ENCODE data around the gene PCTP.

The PCTP gene

DNA sequence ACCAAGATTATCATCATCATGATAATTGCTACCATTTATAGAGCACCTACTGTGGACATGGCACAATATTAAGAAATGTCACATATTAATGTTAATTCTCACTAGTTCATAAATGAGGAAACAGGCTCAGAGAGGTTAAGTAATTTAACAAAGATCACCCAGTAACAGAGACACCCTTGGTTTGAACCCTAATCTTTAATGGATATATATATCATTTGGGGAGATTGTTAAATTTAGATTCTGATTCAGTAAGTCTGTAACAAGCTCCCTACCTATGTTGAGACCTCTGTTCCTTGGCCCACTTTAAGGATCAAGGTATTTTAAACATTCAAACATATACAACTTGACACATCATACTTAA is 27.4 kb upstream of the PCTP start:
- H3K9me3 ChIP-seq: no peaks in the 10 kb centered on the region
- H3K27ac ChIP-seq: no peak overlapping the region
- H3K27me3 ChIP-seq: peaks cover 48% of the 10 kb centered on the region
- TF ChIP-seq, protein P1, sequence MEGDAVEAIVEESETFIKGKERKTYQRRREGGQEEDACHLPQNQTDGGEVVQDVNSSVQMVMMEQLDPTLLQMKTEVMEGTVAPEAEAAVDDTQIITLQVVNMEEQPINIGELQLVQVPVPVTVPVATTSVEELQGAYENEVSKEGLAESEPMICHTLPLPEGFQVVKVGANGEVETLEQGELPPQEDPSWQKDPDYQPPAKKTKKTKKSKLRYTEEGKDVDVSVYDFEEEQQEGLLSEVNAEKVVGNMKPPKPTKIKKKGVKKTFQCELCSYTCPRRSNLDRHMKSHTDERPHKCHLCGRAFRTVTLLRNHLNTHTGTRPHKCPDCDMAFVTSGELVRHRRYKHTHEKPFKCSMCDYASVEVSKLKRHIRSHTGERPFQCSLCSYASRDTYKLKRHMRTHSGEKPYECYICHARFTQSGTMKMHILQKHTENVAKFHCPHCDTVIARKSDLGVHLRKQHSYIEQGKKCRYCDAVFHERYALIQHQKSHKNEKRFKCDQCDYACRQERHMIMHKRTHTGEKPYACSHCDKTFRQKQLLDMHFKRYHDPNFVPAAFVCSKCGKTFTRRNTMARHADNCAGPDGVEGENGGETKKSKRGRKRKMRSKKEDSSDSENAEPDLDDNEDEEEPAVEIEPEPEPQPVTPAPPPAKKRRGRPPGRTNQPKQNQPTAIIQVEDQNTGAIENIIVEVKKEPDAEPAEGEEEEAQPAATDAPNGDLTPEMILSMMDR (IDR thresholded peaks at IDR 0.05): no peak
- H3K4me1 ChIP-seq (ENCODE audit: control insufficient read depth in 1 of 2, insufficient read depth in 1 of 2, low read depth in 1 of 2, low read length in 1 of 2): no peaks in the 10 kb centered on the region
- no peak overlapping the region for H3K4me3 ChIP-seq (ENCODE audit: low read depth in 1 of 2, low read length in 1 of 2)
- no peaks in the 10 kb centered on the region for H3K36me3 ChIP-seq

DNA sequence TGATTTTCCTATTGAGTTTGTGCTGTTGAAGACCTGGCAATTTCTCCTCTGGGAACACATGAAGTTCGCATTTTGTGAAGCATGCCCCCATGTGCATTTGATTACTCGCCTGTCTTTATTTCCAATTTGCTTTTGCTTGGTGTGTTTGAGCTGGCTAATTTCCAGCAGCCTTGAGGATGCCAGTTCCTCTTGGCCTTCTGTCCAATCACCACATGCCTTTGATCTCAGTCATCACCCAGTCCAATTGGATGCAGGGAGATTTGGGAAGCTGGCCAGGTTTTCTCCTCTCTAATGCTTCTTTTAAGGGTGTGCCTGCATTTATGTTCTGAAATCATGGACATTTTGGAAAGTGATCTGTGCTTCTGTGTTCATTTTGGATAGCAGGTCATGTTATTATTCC is 24.4 kb upstream of the PCTP start:
- Histone ChIP-seq H3K9me3 (no peaks in the 10 kb centered on the region), H3K36me3 (no peaks in the 10 kb centered on the region), H3K27ac (no peak overlapping the region), H3K27me3 (peaks cover 40% of the 10 kb centered on the region), H3K4me3 (ENCODE audit: low read depth in 1 of 2, low read length in 1 of 2) (no peak overlapping the region), H3K4me1 (ENCODE audit: control insufficient read depth in 1 of 2, insufficient read depth in 1 of 2, low read depth in 1 of 2, low read length in 1 of 2) (no peaks in the 10 kb centered on the region)
- TF ChIP-seq, protein P1 (IDR thresholded peaks at IDR 0.05): no peak

DNA sequence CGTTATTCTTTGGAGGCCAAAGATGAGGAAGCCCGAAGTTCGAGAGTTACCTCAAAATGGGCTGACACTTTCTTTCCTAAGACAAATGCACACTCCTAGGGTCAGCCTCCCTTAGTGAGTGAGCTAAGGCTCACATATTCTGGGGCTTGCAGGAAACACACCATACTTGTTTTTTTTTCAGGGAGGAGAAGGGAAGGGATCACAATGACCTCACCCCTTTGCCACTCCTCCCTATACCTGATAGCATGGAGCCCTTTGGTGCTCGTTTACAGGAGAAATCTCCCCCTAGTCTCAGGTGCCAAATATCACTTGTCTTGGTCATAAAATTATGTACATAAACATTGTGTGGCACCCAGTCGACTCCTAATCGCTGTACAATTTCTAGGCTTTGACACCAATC is 23.6 kb upstream of the PCTP start:
- Histone ChIP-seq H3K4me3 (ENCODE audit: low read depth in 1 of 2, low read length in 1 of 2) (no peak overlapping the region), H3K9me3 (no peaks in the 10 kb centered on the region), H3K27me3 (peaks cover 31% of the 10 kb centered on the region), H3K27ac (no peak overlapping the region), H3K4me1 (ENCODE audit: control insufficient read depth in 1 of 2, insufficient read depth in 1 of 2, low read depth in 1 of 2, low read length in 1 of 2) (no peaks in the 10 kb centered on the region), H3K36me3 (no peaks in the 10 kb centered on the region)
- TF ChIP-seq, protein P1 (IDR thresholded peaks at IDR 0.05): no peak

DNA sequence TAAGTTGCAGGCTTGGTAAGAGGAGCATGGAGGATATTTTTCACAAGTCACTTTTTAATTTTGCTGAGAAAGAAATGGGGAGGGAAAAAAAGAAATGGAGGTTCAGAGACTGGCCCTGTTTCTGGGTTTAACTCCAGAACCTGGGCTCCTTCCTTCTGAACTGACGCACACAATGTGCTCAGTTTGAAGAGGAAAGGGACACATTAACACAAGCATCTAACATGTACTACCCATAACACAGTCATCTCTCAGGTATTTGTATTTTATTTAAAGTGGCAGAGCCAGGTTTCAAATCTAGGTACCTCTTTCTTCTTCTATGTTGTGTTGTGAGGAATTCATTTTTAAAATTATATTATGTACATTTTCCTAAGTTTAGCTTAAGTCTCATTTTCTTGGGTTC is 22.9 kb upstream of the PCTP start:
- Histone ChIP-seq H3K27ac (no peak overlapping the region), H3K4me3 (ENCODE audit: low read depth in 1 of 2, low read length in 1 of 2) (no peak overlapping the region), H3K27me3 (peaks cover 25% of the 10 kb centered on the region), H3K36me3 (no peaks in the 10 kb centered on the region), H3K4me1 (ENCODE audit: control insufficient read depth in 1 of 2, insufficient read depth in 1 of 2, low read depth in 1 of 2, low read length in 1 of 2) (no peaks in the 10 kb centered on the region), H3K9me3 (no peaks in the 10 kb centered on the region)
- TF ChIP-seq, protein P1 (IDR thresholded peaks at IDR 0.05): no peak

GRCh38 chr17:55728361-55728760 is 22.5 kb upstream of the PCTP start:
- H3K27me3 ChIP-seq: peaks cover 20% of the 10 kb centered on the region
- TF ChIP-seq, protein P1 (IDR thresholded peaks at IDR 0.05): no peak
- no peaks in the 10 kb centered on the region for H3K4me1 ChIP-seq (ENCODE audit: control insufficient read depth in 1 of 2, insufficient read depth in 1 of 2, low read depth in 1 of 2, low read length in 1 of 2)
- H3K36me3 ChIP-seq: no peaks in the 10 kb centered on the region
- H3K27ac ChIP-seq: no peak overlapping the region
- H3K4me3 ChIP-seq (ENCODE audit: low read depth in 1 of 2, low read length in 1 of 2): no peak overlapping the region
- H3K9me3 ChIP-seq: no peaks in the 10 kb centered on the region

- no peaks in the 10 kb centered on the region for H3K4me1 ChIP-seq (ENCODE audit: control insufficient read depth in 1 of 2, insufficient read depth in 1 of 2, low read depth in 1 of 2, low read length in 1 of 2)
- no peak overlapping the region for H3K27ac ChIP-seq
- no peaks in the 10 kb centered on the region for H3K9me3 ChIP-seq
- H3K36me3 ChIP-seq: no peaks in the 10 kb centered on the region
- no peak overlapping the region for H3K4me3 ChIP-seq (ENCODE audit: low read depth in 1 of 2, low read length in 1 of 2)
- peaks cover 16% of the 10 kb centered on the region for H3K27me3 ChIP-seq
- TF ChIP-seq, protein P1 (IDR thresholded peaks at IDR 0.05): no peak
Observed at GRCh38 chr17:55728833-55729232, 22.0 kb upstream of the PCTP start.

Measured in neutrophil (primary cell).